Suprapubic skin (tissue), 4 donors: Measurements from ENCODE around the gene DHX40.

Experiments used
- CTCF ChIP-seq, 2 donors: fragments of 200-600 bp in 1 of 2; fragments of 450-650 bp in 1 of 2; sonication (generic) in 1 of 2; IDR thresholded peaks; one replicate each; pipeline ENCODE4 v1.5.1; 2016 to 2019; ENCODE audit warnings: antibody characterized with exemption in 2 of 2, mild to moderate bottlenecking in 1 of 2, moderate library complexity in 1 of 2
- POLR2A ChIP-seq, 2 donors: fragments of 450-650 bp; IDR thresholded peaks; one replicate each; pipeline ENCODE4 v1.6.1; 2017; ENCODE audit warnings: antibody characterized with exemption in 2 of 2, mild to moderate bottlenecking in 2 of 2, moderate library complexity in 2 of 2
- POLR2AphosphoS5 ChIP-seq, 3 donors: sonication (generic); formaldehyde crosslinking; IDR thresholded peaks; one replicate each; pipeline ENCODE4 v1.6.1; 2017; ENCODE audit warnings: antibody characterized with exemption in 3 of 3

DNA sequence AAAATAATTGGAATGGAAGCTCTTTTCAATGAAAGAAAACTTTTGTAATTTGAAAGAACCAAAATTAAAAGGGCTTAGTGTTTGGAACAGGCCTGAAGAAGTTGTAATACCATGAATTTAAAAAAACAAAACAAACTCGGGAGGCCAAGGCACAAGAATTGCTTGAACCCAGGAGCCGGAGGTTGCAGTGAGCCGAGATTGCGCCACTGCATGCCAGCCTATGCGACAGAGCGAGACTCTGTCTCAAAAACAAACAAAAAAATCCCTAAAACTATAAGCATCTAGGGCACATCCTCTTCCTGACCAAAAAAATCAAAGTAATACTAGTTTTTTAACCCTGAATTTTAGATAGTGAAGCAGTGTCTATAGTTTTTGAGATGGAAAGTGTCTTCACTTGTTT lies 67.0 kb downstream of the DHX40 start:
- no peak for TF ChIP-seq POLR2A (IDR thresholded peaks at IDR 0.05)
- TF ChIP-seq CTCF (IDR thresholded peaks at IDR 0.05), result no peak
- no peak for TF ChIP-seq POLR2AphosphoS5 (IDR thresholded peaks at IDR 0.05)
